CD14-positive monocyte (primary cell): ENCODE data around the gene UBR3. TPM values are rescaled to one million over a fixed set of nuclear protein-coding genes. Genes with fewer than 3 reads are reported as not detected.
A peak's percentile ranks its signal among the peaks of the same experiment; 100 is the strongest.

ENCODE experiments used
- DNase-seq, 3 donors: peaks; one replicate each; pipeline ENCODE4 v3.0.0-alpha.2; 2011 to 2022
- H2AFZ ChIP-seq: 2 replicates; pipeline ENCODE4 v1.6.0; 2012; ENCODE audit warnings: mild to moderate bottlenecking, low read depth, low read length, inconsistent platforms; ENCODE audit not compliant: insufficient read depth, poor library complexity, severe bottlenecking
- H3K27ac ChIP-seq, 2 donors: 1 replicate in 1 of 2; 2 replicates in 1 of 2; pipeline ENCODE4 v1.5.1; 2012 to 2013; ENCODE audit warnings: low read length in 2 of 2, control low read depth in 1 of 2, inconsistent platforms in 1 of 2, low read depth in 1 of 2, mild to moderate bottlenecking in 1 of 2
- H3K27me3 ChIP-seq, 2 donors: one replicate each; pipeline versions ENCODE4 v1.6.0 to v1.6.1; 2011 to 2013; ENCODE audit warnings: low read length in 2 of 2; ENCODE audit not compliant: control insufficient read depth in 2 of 2, insufficient read depth in 2 of 2
- H3K36me3 ChIP-seq, 2 donors: replicated peaks in 1 of 2; 1 replicate in 1 of 2; 2 replicates in 1 of 2; pipeline versions ENCODE4 v1.5.1 to v1.6.1; 2012 to 2013; ENCODE audit warnings: low read length in 2 of 2, control low read depth in 1 of 2, inconsistent platforms in 1 of 2, mild to moderate bottlenecking in 1 of 2; ENCODE audit not compliant: insufficient read depth in 2 of 2, control insufficient read depth in 1 of 2
- H3K4me1 ChIP-seq, 2 donors: 1 replicate in 1 of 2; 2 replicates in 1 of 2; pipeline versions ENCODE4 v1.5.1 to v1.6.1; 2012 to 2013; ENCODE audit warnings: low read length in 2 of 2, control low read depth in 1 of 2, inconsistent platforms in 1 of 2, mild to moderate bottlenecking in 1 of 2, moderate library complexity in 1 of 2; ENCODE audit not compliant: insufficient read depth in 2 of 2, control insufficient read depth in 1 of 2
- H3K4me2 ChIP-seq: replicated peaks from 2 replicates; pipeline ENCODE3; 2012; ENCODE audit warnings: low read length, moderate library complexity, mild to moderate bottlenecking; ENCODE audit not compliant: poor library complexity, severe bottlenecking; ENCODE audit errors: extremely low read depth
- H3K4me3 ChIP-seq, 3 experiments: fragments of 200-600 bp in 1 of 3; sonication (generic) in 1 of 3; replicated peaks in 1 of 3; 1 replicate in 2 of 3; 2 replicates in 1 of 3; pipeline ENCODE4 v1.5.1; 2011 to 2013; ENCODE audit warnings: low read length in 3 of 3, mild to moderate bottlenecking in 3 of 3, control low read depth in 2 of 3, low read depth in 2 of 3, inconsistent platforms in 1 of 3, moderate library complexity in 1 of 3
- H3K79me2 ChIP-seq: 2 replicates; pipeline ENCODE4 v1.6.0; 2012; ENCODE audit warnings: mild to moderate bottlenecking, control low read depth, inconsistent platforms, low read length, moderate library complexity; ENCODE audit not compliant: insufficient read depth
- H3K9ac ChIP-seq: 2 replicates; pipeline ENCODE4 v1.6.0; 2017; ENCODE audit warnings: low read length, mild to moderate bottlenecking; ENCODE audit not compliant: insufficient read depth, poor library complexity, severe bottlenecking
- H3K9me3 ChIP-seq, 2 donors: replicated peaks in 1 of 2; 1 replicate in 1 of 2; 2 replicates in 1 of 2; pipeline versions ENCODE4 v1.5.1 to v1.6.1; 2012 to 2013; ENCODE audit warnings: low read length in 2 of 2, control low read depth in 1 of 2; ENCODE audit not compliant: control insufficient read depth in 1 of 2, insufficient read depth in 1 of 2
- H4K20me1 ChIP-seq: 2 replicates; pipeline ENCODE4 v1.6.0; 2012; ENCODE audit warnings: mild to moderate bottlenecking, low read length, control low read depth, moderate library complexity; ENCODE audit not compliant: insufficient read depth
- H3K27ac Mint-ChIP-seq, 7 donors: one replicate each; pipeline ENCODE4 v1.8.0; 2020; ENCODE audit warnings: mild to moderate bottlenecking in 7 of 7, mixed read lengths in 7 of 7, moderate library complexity in 6 of 7, inconsistent platforms in 2 of 7
- H3K27me3 Mint-ChIP-seq, 3 donors: one replicate each; pipeline ENCODE4 v1.8.0; 2021 to 2022; ENCODE audit warnings: low read depth in 3 of 3, mild to moderate bottlenecking in 3 of 3, mixed read lengths in 3 of 3, moderate library complexity in 3 of 3, inconsistent platforms in 1 of 3
- H3K36me3 Mint-ChIP-seq, 2 donors: one replicate each; pipeline ENCODE4 v1.8.0; 2020; ENCODE audit warnings: mixed read lengths in 2 of 2, inconsistent platforms in 1 of 2, mild to moderate bottlenecking in 1 of 2
- H3K4me1 Mint-ChIP-seq: one replicate; pipeline ENCODE4 v1.8.0; 2020; ENCODE audit warnings: mild to moderate bottlenecking, mixed read lengths
- H3K4me3 Mint-ChIP-seq, 2 donors: one replicate each; pipeline ENCODE4 v1.8.0; 2020; ENCODE audit warnings: mild to moderate bottlenecking in 2 of 2, mixed read lengths in 2 of 2, moderate library complexity in 1 of 2
- H3K9me3 Mint-ChIP-seq, 7 donors: one replicate each; pipeline ENCODE4 v1.8.0; 2020 to 2022; ENCODE audit warnings: mixed read lengths in 7 of 7, mild to moderate bottlenecking in 6 of 7, moderate library complexity in 6 of 7, inconsistent platforms in 2 of 7
- CTCF ChIP-seq: fragments of 200-600 bp; IDR thresholded peaks from one replicate; pipeline ENCODE4 v1.8.0; 2022; ENCODE audit warnings: antibody characterized with exemption, mild to moderate bottlenecking
- WGBS: methylation state at CpG from one replicate; pipeline ENCODE4 v1.1.5; 2013; ENCODE audit warnings: missing lambda C conversion rate; ENCODE audit not compliant: insufficient coverage; 5-methylcytosine and 5-hydroxymethylcytosine counted together
- intact Hi-C, 2 donors: fragments of 100-400 bp; cut with micrococcal nuclease; formaldehyde crosslinking; loops; one replicate each; pipeline versions ENCODE4 v1.15.0 to v1.15.1; 2023
- polyA plus RNA-seq, 3 donors: library from polyadenylated mRNA; depleted of rRNA in 1 of 3; unstranded in 2 of 3; stranded (reverse) in 1 of 3; fragments of 300-500 nt in 2 of 3; fragments of >200 nt in 1 of 3; fragmentation: Illumina TruSeq in 2 of 3; gene quantifications; 1 replicate in 2 of 3; 2 replicates in 1 of 3; pipeline ENCODE4 v1.2.3, GENCODE V29; 2012 to 2021

The UBR3 gene
- polyA plus RNA-seq, 3 donors = 4.3 to 10.7 (median 4.7) TPM

DNA sequence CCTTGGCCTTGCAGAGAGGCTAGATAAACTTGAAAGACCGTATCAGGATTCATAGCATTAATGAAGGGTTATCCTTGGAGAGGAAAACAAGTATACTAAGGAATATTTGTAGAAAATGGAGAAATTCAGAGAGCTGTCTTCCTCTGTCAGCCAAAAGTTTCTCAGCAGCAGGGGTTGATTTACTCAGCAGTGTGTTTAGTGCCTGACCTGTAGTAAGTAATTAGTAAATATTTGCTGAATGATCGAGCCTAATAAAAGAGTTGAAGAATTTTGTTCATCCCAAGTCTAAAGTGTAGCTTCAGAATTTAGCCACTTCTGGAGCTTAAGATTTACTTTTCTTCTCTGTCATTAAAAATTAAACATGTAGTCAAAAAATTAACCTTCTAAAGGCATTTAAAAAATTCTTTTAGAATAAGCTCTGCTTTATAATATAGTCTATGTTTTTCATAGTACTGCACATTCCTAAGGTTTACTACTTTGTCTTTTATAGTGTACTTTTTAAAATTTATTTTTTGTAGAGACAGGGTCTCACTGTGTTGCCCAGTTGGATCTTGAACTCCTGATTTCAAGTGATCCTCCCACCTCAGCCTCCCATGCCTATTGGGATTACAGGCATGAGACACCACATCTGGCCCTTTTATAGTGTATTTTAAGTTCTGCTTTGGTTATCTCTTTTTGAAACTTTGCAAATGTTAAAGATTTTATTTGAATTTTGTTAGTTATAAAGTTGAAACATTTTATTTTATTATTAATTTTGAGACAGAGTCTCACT lies 212.3 kb downstream of the UBR3 start:
- no peaks in the 10 kb centered on the region for H3K79me2 ChIP-seq
- no peaks in the 10 kb centered on the region for H3K27me3 ChIP-seq
- H3K27ac ChIP-seq = no peak overlapping the region
- no peak overlapping the region for H3K9ac ChIP-seq
- WGBS = no CpG with 5 or more reads among the region's 2 CpGs
- H3K4me2 ChIP-seq = no peak overlapping the region
- peaks cover 15 to 32% of the 10 kb centered on the region in 2 donors for H3K36me3 ChIP-seq
- no peak for DNase-seq
- no peaks in the 10 kb centered on the region for H3K9me3 ChIP-seq
- no peaks in the 10 kb centered on the region for H4K20me1 ChIP-seq
- H3K4me3 Mint-ChIP-seq = no peak overlapping the region
- H2AFZ ChIP-seq = no peak overlapping the region
- TF ChIP-seq CTCF = no peak
- H3K27me3 Mint-ChIP-seq = no peaks in the 10 kb centered on the region
- H3K4me3 ChIP-seq = no peak overlapping the region
- intact Hi-C loops = no loop called here
- peaks cover 0 to 2% (median 0%) of the 10 kb centered on the region in 7 donors for H3K9me3 Mint-ChIP-seq
- peaks cover 28 to 31% of the 10 kb centered on the region in 2 donors for H3K36me3 Mint-ChIP-seq
- H3K4me1 Mint-ChIP-seq = no peaks in the 10 kb centered on the region
- H3K27ac Mint-ChIP-seq = no peak overlapping the region
- H3K4me1 ChIP-seq = no peaks in the 10 kb centered on the region

DNA sequence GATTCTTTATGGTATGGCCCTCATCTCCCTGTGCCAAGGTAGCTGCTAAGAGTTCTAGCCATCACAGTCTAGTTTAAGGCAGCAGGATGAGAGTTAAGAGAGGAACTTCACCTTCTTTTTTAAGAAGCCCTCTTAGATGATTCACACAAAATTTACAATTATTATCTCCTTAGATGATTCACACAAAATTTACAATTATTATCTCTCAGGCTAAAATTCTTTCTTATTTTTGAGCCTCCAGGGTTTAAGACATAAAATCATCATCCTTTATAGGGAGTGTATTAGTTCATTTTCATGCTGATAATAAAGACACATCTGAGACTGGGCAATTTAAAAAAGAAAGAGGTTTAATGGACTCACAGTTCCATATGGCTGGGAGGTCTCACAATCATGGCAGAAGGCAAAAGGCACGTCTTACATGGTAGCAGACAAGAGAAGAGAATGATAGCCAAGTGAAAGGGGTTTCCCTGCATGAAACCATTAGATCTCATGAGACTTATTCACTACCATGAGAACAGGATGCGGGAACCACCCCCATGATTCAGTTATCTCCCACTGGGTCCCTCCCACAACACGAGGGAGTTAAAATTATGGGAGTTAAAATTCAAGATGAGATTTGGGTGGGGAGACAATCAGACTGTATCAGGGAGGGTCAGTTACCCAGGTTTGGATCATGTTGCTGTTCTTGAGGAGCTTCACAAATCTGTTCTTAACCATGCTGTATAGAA lies 217.7 kb downstream of the UBR3 start:
- H3K4me3 Mint-ChIP-seq = no peak overlapping the region
- TF ChIP-seq CTCF = no peak
- no peaks in the 10 kb centered on the region for H3K27me3 Mint-ChIP-seq
- Histone ChIP-seq H3K9ac (no peak overlapping the region), H3K4me1 (no peaks in the 10 kb centered on the region), H3K4me3 (no peak overlapping the region), H4K20me1 (no peaks in the 10 kb centered on the region), H2AFZ (no peak overlapping the region), H3K27ac (no peak overlapping the region), H3K79me2 (no peaks in the 10 kb centered on the region), H3K4me2 (no peak overlapping the region), H3K27me3 (no peaks in the 10 kb centered on the region), H3K9me3 (no peaks in the 10 kb centered on the region), H3K36me3 (peaks cover 15 to 45% of the 10 kb centered on the region in 2 donors)
- no peak for DNase-seq
- H3K27ac Mint-ChIP-seq = peak overlapping the region in 2 of 7 donors; percentile 4 to 41
- peaks cover 34 to 36% of the 10 kb centered on the region in 2 donors for H3K36me3 Mint-ChIP-seq
- H3K9me3 Mint-ChIP-seq = no peaks in the 10 kb centered on the region
- intact Hi-C loops = no loop called here
- no CpG with 5 or more reads among the region's 3 CpGs for WGBS
- no peaks in the 10 kb centered on the region for H3K4me1 Mint-ChIP-seq
